NCI-H1048 (cell line): ENCODE measurements around the gene FER1L5.
"Not testable (repeated sequence)": the region's sequence is repeated elsewhere in the genome, so short reads cannot be mapped to it uniquely, and the experiment has no call there.

Experiments
- DNase-seq: peaks from one replicate; lab custom pipeline; 2025; lab: John Stamatoyannopoulos, UW

FER1L5 gene

GRCh38 chr2:96636551-96637171 lies 5.9 kb upstream of the FER1L5 start:
- no peak for DNase-seq

- peak; percentile 39 for DNase-seq
These were observed 5.0 kb upstream of the FER1L5 start for GRCh38 chr2:96637385-96638143.

GRCh38 chr2:96638144-96639121 lies 4.1 kb upstream of the FER1L5 start, which contains the start of gene KANSL3:
Gene KANSL3 (minus strand): TSS chr2:96638312. CDS start chr2:96637135, 1,177 bp downstream.
- DNase-seq, result peak; percentile 84

GRCh38 chr2:96647681-96648080 lies 5.1 kb downstream of the FER1L5 start:
- no peak for DNase-seq

- no peak for DNase-seq
These were observed 5.9 kb downstream of the FER1L5 start for GRCh38 chr2:96648306-96648930.

GRCh38 chr2:96649342-96649741 lies 6.8 kb downstream of the FER1L5 start:
- no peak for DNase-seq

GRCh38 chr2:96651793-96652192 lies 9.2 kb downstream of the FER1L5 start:
- no peak for DNase-seq

GRCh38 chr2:96654791-96655190 lies 12.2 kb downstream of the FER1L5 start:
- DNase-seq, result not testable (repeated sequence)

GRCh38 chr2:96655526-96655925 lies 13.0 kb downstream of the FER1L5 start:
- DNase-seq, result no peak

- no peak for DNase-seq
These were observed 14.0 kb downstream of the FER1L5 start for GRCh38 chr2:96656540-96656939.

GRCh38 chr2:96661324-96661723 lies 18.8 kb downstream of the FER1L5 start:
- no peak for DNase-seq

GRCh38 chr2:96662360-96662759 lies 19.8 kb downstream of the FER1L5 start:
- DNase-seq, result no peak

- no peak for DNase-seq
These were observed 20.6 kb downstream of the FER1L5 start for GRCh38 chr2:96663177-96663576.

- no peak for DNase-seq
These were observed 21.3 kb downstream of the FER1L5 start for GRCh38 chr2:96663829-96664228.

- DNase-seq, result no peak
These were observed 21.9 kb downstream of the FER1L5 start for GRCh38 chr2:96664366-96664925.

GRCh38 chr2:96665083-96665569 lies 22.6 kb downstream of the FER1L5 start:
- DNase-seq, result no peak

GRCh38 chr2:96665717-96666116 lies 23.2 kb downstream of the FER1L5 start:
- DNase-seq, result not testable (repeated sequence)

GRCh38 chr2:96668771-96669170 lies 26.2 kb downstream of the FER1L5 start:
- DNase-seq, result no peak

GRCh38 chr2:96669539-96670215 lies 27.1 kb downstream of the FER1L5 start:
- DNase-seq, result no peak

- DNase-seq, result no peak
These were observed 37.3 kb downstream of the FER1L5 start for GRCh38 chr2:96679848-96680247.
